Astrocyte (in vitro differentiated cells and primary cell): ENCODE data around the gene MAP3K21. TPM values are rescaled to one million over a fixed set of nuclear protein-coding genes. Genes with fewer than 3 reads are reported as not detected.

Experiments
- DNase-seq: peaks from one replicate; pipeline ENCODE4 v3.0.0-alpha.2; 2010; ENCODE audit warnings: low read depth
- FAIRE-seq: peaks from 2 replicates; lab custom pipeline; 2011; peaks lifted over from hg19 to GRCh38; lab: Jason Lieb, UNC
- H2AFZ ChIP-seq: 2 replicates; pipeline ENCODE4 v1.6.0; 2012; ENCODE audit warnings: low read depth, low read length, inconsistent platforms
- H3K27ac ChIP-seq: 2 replicates; pipeline ENCODE4 v1.5.1; 2011; ENCODE audit warnings: low read depth, low read length, inconsistent platforms
- H3K27me3 ChIP-seq: 2 replicates; pipeline ENCODE4 v1.6.0; 2011; ENCODE audit warnings: low read length, inconsistent platforms; ENCODE audit not compliant: insufficient read depth
- H3K36me3 ChIP-seq: 2 replicates; pipeline ENCODE4 v1.5.1; 2011; ENCODE audit warnings: low read length, inconsistent platforms; ENCODE audit not compliant: insufficient read depth
- H3K4me1 ChIP-seq: 2 replicates; pipeline ENCODE4 v1.5.1; 2011; ENCODE audit warnings: low read length, inconsistent platforms; ENCODE audit not compliant: insufficient read depth
- H3K4me2 ChIP-seq: 2 replicates; pipeline ENCODE4 v1.6.0; 2012; ENCODE audit warnings: low read length, inconsistent platforms
- H3K4me3 ChIP-seq: 2 replicates; pipeline ENCODE4 v1.5.1; 2011; ENCODE audit warnings: low read depth, mild to moderate bottlenecking, low read length, inconsistent platforms; ENCODE audit not compliant: insufficient read depth
- H3K79me2 ChIP-seq: 2 replicates; pipeline ENCODE4 v1.6.0; 2012; ENCODE audit warnings: mild to moderate bottlenecking, low read length, inconsistent platforms; ENCODE audit not compliant: insufficient read depth
- H3K9ac ChIP-seq: 2 replicates; pipeline ENCODE4 v1.6.0; 2012; ENCODE audit warnings: mild to moderate bottlenecking, low read length, inconsistent platforms
- H3K9me3 ChIP-seq: 2 replicates; pipeline ENCODE4 v1.5.1; 2012; ENCODE audit warnings: low read depth, mild to moderate bottlenecking, low read length, inconsistent platforms; ENCODE audit not compliant: insufficient read depth
- H4K20me1 ChIP-seq: 2 replicates; pipeline ENCODE4 v1.6.0; 2012; ENCODE audit warnings: low read length, inconsistent platforms; ENCODE audit not compliant: insufficient read depth
- H3K27ac Mint-ChIP-seq: one replicate; pipeline ENCODE4 v1.8.0; 2021; ENCODE audit warnings: mild to moderate bottlenecking, mixed read lengths; ENCODE audit not compliant: unreplicated experiment
- H3K27me3 Mint-ChIP-seq: one replicate; pipeline ENCODE4 v1.8.0; 2021; ENCODE audit warnings: low read depth, mixed read lengths; ENCODE audit not compliant: unreplicated experiment
- H3K36me3 Mint-ChIP-seq: one replicate; pipeline ENCODE4 v1.8.0; 2021; ENCODE audit warnings: low read depth, mixed read lengths; ENCODE audit not compliant: unreplicated experiment
- H3K4me1 Mint-ChIP-seq: one replicate; pipeline ENCODE4 v1.8.0; 2021; ENCODE audit warnings: low read depth, mixed read lengths; ENCODE audit not compliant: unreplicated experiment
- H3K4me3 Mint-ChIP-seq: one replicate; pipeline ENCODE4 v1.8.0; 2021; ENCODE audit warnings: mild to moderate bottlenecking, moderate library complexity, mixed read lengths; ENCODE audit not compliant: unreplicated experiment
- H3K9me3 Mint-ChIP-seq: one replicate; pipeline ENCODE4 v1.8.0; 2021; ENCODE audit warnings: mild to moderate bottlenecking, mixed read lengths; ENCODE audit not compliant: unreplicated experiment
- EZH2 ChIP-seq: IDR thresholded peaks from 2 replicates; pipeline ENCODE4 v1.6.1; 2012; ENCODE audit warnings: mild to moderate bottlenecking, low read length, inconsistent platforms; ENCODE audit not compliant: insufficient read depth
- total RNA-seq: library from RNA; stranded (reverse); gene quantifications from 2 replicates; pipeline ENCODE4 v1.2.1, GENCODE V29; 2021
- TF ChIP-seq, protein P1 (sequence below): IDR thresholded peaks from 2 replicates; pipeline ENCODE4 v1.5.1; 2011; ENCODE audit warnings: low read depth, mild to moderate bottlenecking, inconsistent platforms, low read length, moderate library complexity; ENCODE audit not compliant: insufficient read depth

MAP3K21 gene
- total RNA-seq, 1 donor from 2014 or later: 2.5 TPM

DNA sequence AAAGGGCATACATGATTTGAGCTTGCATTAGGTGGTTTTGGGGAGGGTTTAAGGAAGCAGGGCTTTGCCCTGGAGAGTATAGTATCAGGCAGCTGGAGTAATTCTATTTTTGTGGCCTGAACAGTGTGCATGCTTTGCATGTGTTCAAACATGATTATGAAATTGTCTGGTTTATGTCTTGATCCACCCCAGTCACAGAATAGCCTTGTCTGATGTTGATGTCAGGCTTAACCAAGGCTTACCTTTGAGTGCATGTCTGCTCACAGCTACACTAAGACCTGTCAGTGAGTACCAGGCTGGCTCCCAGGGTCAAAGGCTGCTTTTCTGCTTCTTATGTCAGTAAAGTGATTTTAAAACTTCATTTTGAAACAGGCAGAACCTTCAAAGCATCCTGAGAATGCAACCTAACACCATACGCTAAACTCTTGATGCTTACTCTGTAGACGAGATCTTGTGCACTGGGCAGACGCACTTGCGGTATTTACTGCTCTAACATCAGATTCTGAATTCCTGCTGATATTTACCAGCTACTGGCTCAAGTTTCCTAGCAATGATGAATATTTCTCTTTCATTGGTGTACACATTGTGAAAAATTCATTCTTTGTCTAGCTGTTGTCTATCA lies 78.9 kb downstream of the MAP3K21 start:
- Histone ChIP-seq H3K27me3 (no peaks in the 10 kb centered on the region), H3K9ac (no peak overlapping the region), H3K27ac (peak overlapping the region; percentile 2), H3K36me3 (no peaks in the 10 kb centered on the region), H3K9me3 (no peaks in the 10 kb centered on the region), H3K4me2 (no peak overlapping the region), H4K20me1 (no peaks in the 10 kb centered on the region), H2AFZ (no peak overlapping the region), H3K4me3 (no peak overlapping the region), H3K4me1 (no peaks in the 10 kb centered on the region), H3K79me2 (no peaks in the 10 kb centered on the region)
- peak; percentile 21 for DNase-seq
- Mint-ChIP-seq H3K4me3 (no peak overlapping the region), H3K4me1 (peaks cover 10% of the 10 kb centered on the region), H3K27me3 (no peaks in the 10 kb centered on the region), H3K27ac (no peak overlapping the region), H3K36me3 (no peaks in the 10 kb centered on the region), H3K9me3 (peaks cover 6% of the 10 kb centered on the region)
- TF ChIP-seq, protein P1, sequence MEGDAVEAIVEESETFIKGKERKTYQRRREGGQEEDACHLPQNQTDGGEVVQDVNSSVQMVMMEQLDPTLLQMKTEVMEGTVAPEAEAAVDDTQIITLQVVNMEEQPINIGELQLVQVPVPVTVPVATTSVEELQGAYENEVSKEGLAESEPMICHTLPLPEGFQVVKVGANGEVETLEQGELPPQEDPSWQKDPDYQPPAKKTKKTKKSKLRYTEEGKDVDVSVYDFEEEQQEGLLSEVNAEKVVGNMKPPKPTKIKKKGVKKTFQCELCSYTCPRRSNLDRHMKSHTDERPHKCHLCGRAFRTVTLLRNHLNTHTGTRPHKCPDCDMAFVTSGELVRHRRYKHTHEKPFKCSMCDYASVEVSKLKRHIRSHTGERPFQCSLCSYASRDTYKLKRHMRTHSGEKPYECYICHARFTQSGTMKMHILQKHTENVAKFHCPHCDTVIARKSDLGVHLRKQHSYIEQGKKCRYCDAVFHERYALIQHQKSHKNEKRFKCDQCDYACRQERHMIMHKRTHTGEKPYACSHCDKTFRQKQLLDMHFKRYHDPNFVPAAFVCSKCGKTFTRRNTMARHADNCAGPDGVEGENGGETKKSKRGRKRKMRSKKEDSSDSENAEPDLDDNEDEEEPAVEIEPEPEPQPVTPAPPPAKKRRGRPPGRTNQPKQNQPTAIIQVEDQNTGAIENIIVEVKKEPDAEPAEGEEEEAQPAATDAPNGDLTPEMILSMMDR: no peak
- no peak for TF ChIP-seq EZH2
- FAIRE-seq: no peak

DNA sequence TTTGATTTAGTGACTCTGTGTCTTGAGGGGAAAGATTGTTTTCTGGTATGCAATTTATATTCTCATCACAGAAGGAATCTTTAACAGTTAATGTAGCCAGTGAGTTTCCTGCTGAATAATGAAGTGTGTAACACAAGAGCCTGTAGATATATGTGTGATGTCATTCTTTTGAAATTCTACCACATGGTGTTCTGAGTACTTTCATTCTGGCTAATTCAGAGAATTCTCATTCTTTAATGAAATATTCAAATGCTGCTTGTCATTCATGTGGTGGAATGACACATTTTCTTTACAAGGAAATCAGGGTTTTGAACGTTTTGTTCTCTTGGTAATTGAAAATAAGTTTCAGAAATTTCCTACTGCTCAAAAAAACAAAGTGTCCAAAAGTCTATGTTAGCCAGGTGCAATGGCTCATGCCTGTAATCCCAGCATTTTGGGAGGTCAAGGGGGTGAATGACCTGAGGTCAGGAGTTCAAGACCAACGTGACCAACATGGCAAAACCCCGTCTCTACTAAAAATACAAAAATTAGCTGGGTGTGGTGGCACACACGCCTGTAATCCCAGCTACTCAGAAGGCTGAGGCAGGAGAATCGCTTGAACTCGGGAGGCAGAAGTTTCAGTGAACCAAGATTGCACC lies 79.6 kb downstream of the MAP3K21 start:
- Histone ChIP-seq H3K79me2 (no peaks in the 10 kb centered on the region), H3K27me3 (no peaks in the 10 kb centered on the region), H3K9ac (no peak overlapping the region), H3K36me3 (no peaks in the 10 kb centered on the region), H2AFZ (no peak overlapping the region), H3K4me2 (no peak overlapping the region), H3K27ac (peak overlapping the region; percentile 2), H4K20me1 (no peaks in the 10 kb centered on the region), H3K4me3 (no peak overlapping the region), H3K4me1 (no peaks in the 10 kb centered on the region), H3K9me3 (no peaks in the 10 kb centered on the region)
- H3K27me3 Mint-ChIP-seq: no peaks in the 10 kb centered on the region
- DNase-seq: peak; percentile 34
- no peaks in the 10 kb centered on the region for H3K36me3 Mint-ChIP-seq
- TF ChIP-seq EZH2: no peak
- TF ChIP-seq, protein P1: no peak
- peaks cover 6% of the 10 kb centered on the region for H3K9me3 Mint-ChIP-seq
- peaks cover 10% of the 10 kb centered on the region for H3K4me1 Mint-ChIP-seq
- FAIRE-seq: no peak
- H3K27ac Mint-ChIP-seq: no peak overlapping the region
- H3K4me3 Mint-ChIP-seq: no peak overlapping the region

DNA sequence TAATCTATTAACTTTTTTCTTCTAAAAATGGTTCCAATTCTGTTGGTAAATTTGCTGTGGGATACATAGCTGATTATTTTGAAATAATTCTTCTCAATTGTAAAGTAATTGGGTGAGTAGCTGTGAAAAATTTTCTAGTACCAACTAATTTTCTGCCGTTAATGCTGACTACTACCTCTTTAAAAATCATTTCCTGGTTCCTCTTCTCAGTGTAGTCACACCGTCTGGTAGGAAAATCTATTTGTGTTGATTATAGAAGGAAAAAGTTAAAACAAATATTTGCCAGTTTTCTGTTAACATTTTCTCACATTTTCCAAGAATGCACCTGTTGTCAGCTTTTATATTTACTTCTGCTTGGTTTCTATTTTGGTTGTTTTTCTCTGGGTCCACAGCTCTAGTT lies 82.0 kb downstream of the MAP3K21 start:
- no peak overlapping the region for H3K27ac ChIP-seq

More for the DNA sequence above, 82.0 kb downstream of the MAP3K21 start:
- H3K4me1 ChIP-seq: no peaks in the 10 kb centered on the region
- no peak for TF ChIP-seq EZH2
- TF ChIP-seq, protein P1: no peak
- H3K27me3 ChIP-seq: no peaks in the 10 kb centered on the region
- no peak overlapping the region for H3K4me3 ChIP-seq
- H3K27ac Mint-ChIP-seq: no peak overlapping the region
- H3K36me3 ChIP-seq: no peaks in the 10 kb centered on the region
- H3K27me3 Mint-ChIP-seq: no peaks in the 10 kb centered on the region
- H3K9me3 ChIP-seq: no peaks in the 10 kb centered on the region
- no peak overlapping the region for H3K9ac ChIP-seq
- no peak overlapping the region for H2AFZ ChIP-seq
- no peak overlapping the region for H3K4me3 Mint-ChIP-seq
- H3K36me3 Mint-ChIP-seq: no peaks in the 10 kb centered on the region
- FAIRE-seq (no peak), DNase-seq (no peak)
- H3K79me2 ChIP-seq: no peaks in the 10 kb centered on the region
- H3K4me2 ChIP-seq: no peak overlapping the region
- peaks cover 10% of the 10 kb centered on the region for H3K4me1 Mint-ChIP-seq
- no peaks in the 10 kb centered on the region for H4K20me1 ChIP-seq
- peaks cover 6% of the 10 kb centered on the region for H3K9me3 Mint-ChIP-seq
